GM21619 (cell line): ENCODE measurements around the gene TNRC6C.

Source experiments
- ATAC-seq: cut with Tn5 transposase; IDR thresholded peaks from one replicate; pipeline ENCODE4 v1.9.1; 2021; ENCODE audit not compliant: unreplicated experiment

The TNRC6C gene

GRCh38 chr17:78010759-78011158 is 52.3 kb downstream of the TNRC6C start:
- ATAC-seq: no peak

GRCh38 chr17:78012428-78012827 is 53.9 kb downstream of the TNRC6C start:
- no peak for ATAC-seq

GRCh38 chr17:78013683-78014467 is 55.4 kb downstream of the TNRC6C start:
- ATAC-seq: no peak

- ATAC-seq: no peak
These were observed 56.1 kb downstream of the TNRC6C start for GRCh38 chr17:78014646-78015045.

- ATAC-seq: no peak
These were observed 58.3 kb downstream of the TNRC6C start for GRCh38 chr17:78016852-78017251.

- no peak for ATAC-seq
These were observed 61.0 kb downstream of the TNRC6C start for GRCh38 chr17:78019367-78019975.

GRCh38 chr17:78019976-78020716 is 61.6 kb downstream of the TNRC6C start:
- peak; percentile 65 for ATAC-seq

- ATAC-seq: no peak
These were observed 62.2 kb downstream of the TNRC6C start for GRCh38 chr17:78020717-78021108.

GRCh38 chr17:78022425-78022824 is 63.9 kb downstream of the TNRC6C start:
- no peak for ATAC-seq

GRCh38 chr17:78023042-78023441 is 64.5 kb downstream of the TNRC6C start:
- no peak for ATAC-seq

- no peak for ATAC-seq
These were observed 67.9 kb downstream of the TNRC6C start for GRCh38 chr17:78026381-78026780.

GRCh38 chr17:78027121-78027520 is 68.6 kb downstream of the TNRC6C start:
- ATAC-seq: no peak

GRCh38 chr17:78029697-78030096 is 71.2 kb downstream of the TNRC6C start:
- no peak for ATAC-seq

GRCh38 chr17:78031435-78031834 is 72.9 kb downstream of the TNRC6C start:
- ATAC-seq: no peak

- no peak for ATAC-seq
These were observed 73.7 kb downstream of the TNRC6C start for GRCh38 chr17:78032166-78032565.

- ATAC-seq: no peak
These were observed 76.1 kb downstream of the TNRC6C start for GRCh38 chr17:78034429-78035091.

- no peak for ATAC-seq
These were observed 78.8 kb downstream of the TNRC6C start for GRCh38 chr17:78037280-78037679.

- no peak for ATAC-seq
These were observed 80.3 kb downstream of the TNRC6C start for GRCh38 chr17:78038748-78039288.

- ATAC-seq: no peak
These were observed 81.1 kb downstream of the TNRC6C start for GRCh38 chr17:78039581-78039980.

- no peak for ATAC-seq
These were observed 82.2 kb downstream of the TNRC6C start for GRCh38 chr17:78040440-78041385.
